HG02798 (cell line): ENCODE data around the gene NUDT21.

Experiments used
- ATAC-seq: cut with Tn5 transposase; IDR thresholded peaks from one replicate; pipeline ENCODE4 v1.9.1; 2021; ENCODE audit warnings: mild to moderate bottlenecking; ENCODE audit not compliant: unreplicated experiment, poor library complexity

Gene NUDT21

GRCh38 chr16:56463153-56463552 is 12.0 kb upstream of the NUDT21 start:
- no peak for ATAC-seq

- ATAC-seq, result no peak
Observed at GRCh38 chr16:56462064-56462796, 11.1 kb upstream of the NUDT21 start.

GRCh38 chr16:56460101-56460500 is 9.0 kb upstream of the NUDT21 start:
- ATAC-seq, result no peak

- no peak for ATAC-seq
Observed at GRCh38 chr16:56457927-56458470, 6.9 kb upstream of the NUDT21 start.

- ATAC-seq, result peak; percentile 37
Observed at GRCh38 chr16:56451753-56452689, 889 bp upstream of the NUDT21 start.

GRCh38 chr16:56450275-56450985 is 702 bp downstream of the NUDT21 start:
- ATAC-seq, result no peak

GRCh38 chr16:56448005-56448404 is 3.1 kb downstream of the NUDT21 start:
- ATAC-seq, result no peak

GRCh38 chr16:56447286-56447685 is 3.8 kb downstream of the NUDT21 start:
- ATAC-seq, result no peak

- ATAC-seq, result no peak
Observed at GRCh38 chr16:56438038-56438437, 13.1 kb downstream of the NUDT21 start.

GRCh38 chr16:56436258-56436657 is 14.9 kb downstream of the NUDT21 start:
- ATAC-seq, result no peak

GRCh38 chr16:56428091-56428490 is 23.0 kb downstream of the NUDT21 start:
- no peak for ATAC-seq

GRCh38 chr16:56426585-56426984 is 24.5 kb downstream of the NUDT21 start:
- ATAC-seq, result no peak

GRCh38 chr16:56425439-56425832 is 25.7 kb downstream of the NUDT21 start, which contains the start of gene AMFR:
Gene AMFR (minus strand): TSS chr16:56425545. CDS start chr16:56425327, 218 bp downstream.
- ATAC-seq, result peak; percentile 87

GRCh38 chr16:56424791-56425438 is 26.2 kb downstream of the NUDT21 start:
- ATAC-seq, result peak; percentile 39

- no peak for ATAC-seq
Observed at GRCh38 chr16:56424404-56424764, 26.7 kb downstream of the NUDT21 start.

GRCh38 chr16:56423584-56424403 is 27.3 kb downstream of the NUDT21 start:
- ATAC-seq, result peak; percentile 14

GRCh38 chr16:56422896-56423441 is 28.2 kb downstream of the NUDT21 start:
- ATAC-seq, result no peak

- no peak for ATAC-seq
Observed at GRCh38 chr16:56421976-56422669, 29.0 kb downstream of the NUDT21 start.
